Panc1 (cell line): Measurements from ENCODE around the gene RHOT2. TPM values are rescaled to one million over a fixed set of nuclear protein-coding genes. Genes with fewer than 3 reads are reported as not detected.

Experiments used
- ATAC-seq: fragments of 200-7000 bp; cut with Tn5 transposase; 2 replicates; pipeline ENCODE4 v1.9.1; 2020; ENCODE audit warnings: mild to moderate bottlenecking, moderate library complexity
- BruUV-seq: library from RNA; stranded (reverse); fragments of 400-500 nt; replicated peaks from 2 replicates; lab custom pipeline; 2021; lab: Mats Ljungman, UMichigan
- CTCF ChIA-PET: fragments of 300-600 bp; sonication (Branson Sonifier 250); formaldehyde crosslinking; loops from one replicate; lab custom pipeline; 2022; ENCODE audit warnings: antibody characterized with exemption; lab: Charles Lee
- POLR2A ChIA-PET: fragments of 300-600 bp; sonication (Branson Sonifier 250); formaldehyde crosslinking; loops from one replicate; lab custom pipeline; 2022; ENCODE audit warnings: antibody characterized with exemption; lab: Charles Lee
- DNase-seq: peaks from one replicate; pipeline ENCODE4 v3.0.0-alpha.2; 2010; ENCODE audit warnings: low read depth, low spot score
- H3K27ac ChIP-seq: 2 replicates; pipeline ENCODE4 v1.5.1; 2011; ENCODE audit warnings: mild to moderate bottlenecking, low read length, inconsistent platforms
- H3K27me3 ChIP-seq: fragments of 200-500 bp; sonication (Bioruptor generic); 2 replicates; pipeline ENCODE4 v1.6.0; 2014; ENCODE audit warnings: low read length, inconsistent platforms; ENCODE audit not compliant: control insufficient read depth, insufficient read depth
- H3K36me3 ChIP-seq: fragments of 200-500 bp; sonication (Bioruptor generic); 2 replicates; pipeline ENCODE4 v1.5.1; 2014; ENCODE audit warnings: inconsistent platforms, mild to moderate bottlenecking, low read length, moderate library complexity; ENCODE audit not compliant: control insufficient read depth, insufficient read depth
- H3K4me1 ChIP-seq: 2 replicates; pipeline ENCODE4 v1.5.1; 2011; ENCODE audit warnings: inconsistent platforms, mild to moderate bottlenecking, low read length, moderate library complexity; ENCODE audit not compliant: control insufficient read depth, insufficient read depth
- H3K4me3 ChIP-seq, 2 experiments: 2 replicates each; pipeline ENCODE4 v1.5.1; 2011 to 2012; ENCODE audit warnings: low read depth in 2 of 2, low read length in 2 of 2, mild to moderate bottlenecking in 2 of 2, inconsistent platforms in 1 of 2, moderate library complexity in 1 of 2
- H3K9me3 ChIP-seq: fragments of 200-500 bp; sonication (Bioruptor generic); 2 replicates; pipeline ENCODE4 v1.5.1; 2014; ENCODE audit warnings: low read depth, mild to moderate bottlenecking, inconsistent platforms, low read length, moderate library complexity; ENCODE audit not compliant: control insufficient read depth, insufficient read depth
- CTCF ChIP-seq: fragments of 450-650 bp; IDR thresholded peaks from 2 replicates; pipeline ENCODE4 v1.5.1; 2017; ENCODE audit warnings: mild to moderate bottlenecking
- POLR2AphosphoS5 ChIP-seq: IDR thresholded peaks from 2 replicates; pipeline ENCODE4 v1.6.1; 2012; ENCODE audit warnings: mild to moderate bottlenecking, low read depth, low read length, moderate library complexity
- REST ChIP-seq, 2 experiments: IDR thresholded peaks; 2 replicates each; pipeline ENCODE4 v1.6.1; 2011 to 2012; ENCODE audit warnings: low read depth in 2 of 2, control low read depth in 1 of 2, low read length in 1 of 2, mild to moderate bottlenecking in 1 of 2, moderate library complexity in 1 of 2; ENCODE audit not compliant: insufficient read depth in 1 of 2
- SIN3A ChIP-seq: IDR thresholded peaks from 2 replicates; pipeline ENCODE4 v1.6.1; 2012; ENCODE audit warnings: low read depth, mild to moderate bottlenecking, low read length, moderate library complexity, borderline replicate concordance; ENCODE audit not compliant: insufficient read depth
- TCF7L2 ChIP-seq: IDR thresholded peaks from 2 replicates; pipeline ENCODE4 v1.6.1; 2011; ENCODE audit warnings: mild to moderate bottlenecking, low read depth, low read length, inconsistent platforms
- in situ Hi-C: cut with HindIII; loops from 2 replicates; pipeline ENCODE4 v1.10.0; 2016; ENCODE audit warnings: low sequenced_read_pairs, low pct_unique_long_range_greater_than_20kb
- intact Hi-C: fragments of 100-400 bp; cut with micrococcal nuclease; formaldehyde crosslinking; loops from one replicate; pipeline ENCODE4 v1.10.0; 2022; ENCODE audit not compliant: unreplicated experiment
- total RNA-seq: library from RNA; stranded (reverse); gene quantifications from one replicate; pipeline ENCODE4 v1.2.1, GENCODE V29; 2021; ENCODE audit not compliant: unreplicated experiment

The RHOT2 gene
- total RNA-seq, 1 experiment from 2014 or later = 195 TPM

- no peak for DNase-seq
- POLR2A ChIA-PET = no interaction called here
- in situ Hi-C loops = no loop called here
Observed at GRCh38 chr16:702341-702740, 34.4 kb downstream of the RHOT2 start.

GRCh38 chr16:703406-703805 is 35.5 kb downstream of the RHOT2 start:
- no TSS peak for BruUV-seq
- Histone ChIP-seq H3K27ac (no peak overlapping the region), H3K9me3 (no peaks in the 10 kb centered on the region), H3K4me1 (peaks cover 6% of the 10 kb centered on the region), H3K4me3 (no peak overlapping the region), H3K36me3 (peaks cover 5% of the 10 kb centered on the region; the same call in 1 of the 2 replicates), H3K27me3 (no peaks in the 10 kb centered on the region)
- intact Hi-C loops = no loop called here
- no peak for DNase-seq
- ChIA-PET POLR2A (no interaction called here), CTCF (no interaction called here)
- in situ Hi-C loops = no loop called here
- ATAC-seq = no peak
- TF ChIP-seq CTCF (no peak), TCF7L2 (no peak), POLR2AphosphoS5 (no peak), SIN3A (no peak), REST (IDR thresholded peaks at IDR 0.05; ENCODE audit: insufficient read depth in 1 of 2, low read depth in 2 of 2, low read length in 1 of 2) (no peak)

More at GRCh38 chr16:702341-702740, 34.4 kb downstream of the RHOT2 start:
- no peaks in the 10 kb centered on the region for H3K9me3 ChIP-seq
- no peaks in the 10 kb centered on the region for H3K27me3 ChIP-seq
- no TSS peak for BruUV-seq
- H3K27ac ChIP-seq = no peak overlapping the region
- H3K4me3 ChIP-seq = no peak overlapping the region
- ATAC-seq = no peak
- peaks cover 5% of the 10 kb centered on the region; the same call in 1 of the 2 replicates for H3K36me3 ChIP-seq
- TF ChIP-seq REST (IDR thresholded peaks at IDR 0.05; ENCODE audit: insufficient read depth in 1 of 2, low read depth in 2 of 2, low read length in 1 of 2) = no peak
- CTCF ChIA-PET = no interaction called here
- peaks cover 6% of the 10 kb centered on the region for H3K4me1 ChIP-seq
- intact Hi-C loops = no loop called here
